Activated T-cell treated with anti-CD3 and anti-CD28 coated beads, Interleukin-2, amount 50 U/mL, for 24 hours (primary cell): ENCODE measurements around the gene BCL7B.
"Not testable (repeated sequence)": the region's sequence is repeated elsewhere in the genome, so short reads cannot be mapped to it uniquely, and the experiment has no call there.

Source experiments
- DNase-seq: peaks from one replicate; pipeline ENCODE4 v3.0.0-alpha.2; 2020
- H3K27ac Mint-ChIP-seq: 2 replicates; pipeline ENCODE4 v1.8.0; 2020; ENCODE audit warnings: mild to moderate bottlenecking, mixed read lengths
- H3K27me3 Mint-ChIP-seq: 2 replicates; pipeline ENCODE4 v1.8.0; 2020; ENCODE audit warnings: mixed read lengths
- H3K36me3 Mint-ChIP-seq: 2 replicates; pipeline ENCODE4 v1.8.0; 2020; ENCODE audit warnings: low read depth, mixed read lengths
- H3K4me1 Mint-ChIP-seq: 2 replicates; pipeline ENCODE4 v1.8.0; 2020; ENCODE audit warnings: low read depth, mixed read lengths
- H3K4me3 Mint-ChIP-seq: 2 replicates; pipeline ENCODE4 v1.8.0; 2020; ENCODE audit warnings: mild to moderate bottlenecking, moderate library complexity, mixed read lengths
- H3K9me3 Mint-ChIP-seq: 2 replicates; pipeline ENCODE4 v1.8.0; 2020; ENCODE audit warnings: mixed read lengths

The BCL7B gene

DNA sequence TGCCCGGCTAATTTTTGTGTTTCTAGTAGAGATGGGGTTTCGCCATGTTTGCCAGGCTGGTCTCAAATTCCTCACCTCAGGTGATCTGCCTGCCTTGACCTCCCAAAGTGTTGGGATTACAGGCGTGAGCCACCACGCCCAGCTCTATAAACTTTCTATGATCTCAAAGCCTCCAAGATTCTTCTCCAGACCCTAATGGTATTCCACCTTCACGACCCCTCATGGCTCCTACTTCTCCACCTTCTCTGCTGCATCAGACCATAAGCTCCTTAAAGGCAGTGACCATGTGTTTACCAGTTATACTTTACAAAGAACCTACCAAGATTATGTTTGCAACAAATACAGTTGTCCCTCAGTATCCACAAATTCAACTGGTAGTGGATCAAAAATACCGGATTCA lies 25.3 kb downstream of the BCL7B start:
- Mint-ChIP-seq H3K4me3 (no peak overlapping the region), H3K27ac (no peak overlapping the region)

DNA sequence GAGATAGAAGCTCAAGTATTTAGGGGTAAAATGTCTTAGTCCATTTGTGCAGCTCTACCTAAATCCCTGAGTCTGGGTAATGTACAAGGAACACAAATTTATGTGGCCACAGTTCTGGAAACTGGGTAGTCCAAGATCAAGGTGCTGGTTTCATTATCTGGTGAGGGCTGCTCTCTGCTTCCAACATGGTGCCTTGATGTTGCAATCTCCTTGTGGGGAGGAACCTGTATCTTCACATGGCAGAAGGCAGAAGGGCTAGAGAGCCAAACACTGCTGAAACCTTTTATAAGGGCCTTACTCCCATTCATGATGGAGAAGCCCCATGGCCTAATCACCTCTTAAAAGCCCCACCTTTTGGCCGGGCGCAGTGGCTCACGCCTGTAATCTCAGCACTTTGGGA lies 26.7 kb downstream of the BCL7B start:
- no peak overlapping the region for H3K27ac Mint-ChIP-seq
- H3K4me3 Mint-ChIP-seq, result no peak overlapping the region
- peaks cover 17% of the 10 kb centered on the region for H3K36me3 Mint-ChIP-seq
- no peaks in the 10 kb centered on the region for H3K9me3 Mint-ChIP-seq
- DNase-seq, result no peak
- H3K27me3 Mint-ChIP-seq, result no peaks in the 10 kb centered on the region
- peaks cover 13% of the 10 kb centered on the region for H3K4me1 Mint-ChIP-seq

More for the DNA sequence above, 25.3 kb downstream of the BCL7B start:
- Mint-ChIP-seq H3K36me3 (peaks cover 31% of the 10 kb centered on the region), H3K9me3 (no peaks in the 10 kb centered on the region), H3K27me3 (no peaks in the 10 kb centered on the region), H3K4me1 (peaks cover 7% of the 10 kb centered on the region)
- no peak for DNase-seq

DNA sequence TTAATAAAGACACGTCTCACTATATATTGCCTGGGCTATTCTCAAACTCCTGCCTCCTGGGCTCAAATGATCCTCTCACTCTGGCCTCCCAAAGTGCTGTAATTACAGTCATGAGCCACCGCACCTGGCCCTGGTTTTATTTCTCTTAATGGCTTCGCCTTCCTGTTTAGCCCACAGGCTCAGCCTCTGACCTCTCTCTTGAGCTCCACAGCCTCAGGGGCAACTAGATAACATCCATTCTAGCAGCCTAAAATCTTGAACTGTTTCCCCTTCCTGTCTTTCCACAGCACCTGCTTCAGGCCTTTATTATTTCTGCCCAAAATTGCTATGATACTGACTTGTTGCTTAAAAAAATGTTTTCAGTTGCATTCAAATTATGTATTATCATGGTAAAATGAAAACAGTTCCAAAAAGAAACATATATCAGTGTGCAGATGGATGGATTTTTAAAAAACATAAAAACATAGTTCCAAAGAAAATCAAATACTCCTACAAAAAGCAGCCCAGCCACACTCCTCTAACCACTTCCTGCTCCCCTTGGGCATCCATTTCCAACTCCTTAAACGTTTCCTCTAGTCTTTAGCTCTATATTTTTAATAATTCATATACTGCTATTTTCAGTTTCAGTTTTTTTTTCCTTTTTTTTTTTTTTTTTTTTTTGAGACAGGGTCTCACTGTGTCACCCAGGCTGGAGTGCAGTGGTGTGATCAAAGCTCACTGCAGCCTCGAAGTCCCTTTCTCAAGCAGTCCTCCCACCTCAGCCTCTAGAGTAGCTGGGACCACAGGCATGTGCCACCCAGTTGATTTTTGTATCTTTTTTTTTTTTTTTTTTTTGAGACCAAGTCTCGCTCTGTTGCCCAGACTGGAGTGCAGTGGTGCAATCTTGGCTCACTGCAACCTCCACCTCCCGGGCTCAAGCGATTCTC lies 30.3 kb downstream of the BCL7B start:
- peaks cover 12% of the 10 kb centered on the region for H3K36me3 Mint-ChIP-seq
- no peaks in the 10 kb centered on the region for H3K9me3 Mint-ChIP-seq
- H3K4me3 Mint-ChIP-seq, result peak overlapping the region; percentile 40
- DNase-seq, result no peak
- H3K4me1 Mint-ChIP-seq, result peaks cover 33% of the 10 kb centered on the region
- peak overlapping the region; percentile 88 for H3K27ac Mint-ChIP-seq
- no peaks in the 10 kb centered on the region for H3K27me3 Mint-ChIP-seq

DNA sequence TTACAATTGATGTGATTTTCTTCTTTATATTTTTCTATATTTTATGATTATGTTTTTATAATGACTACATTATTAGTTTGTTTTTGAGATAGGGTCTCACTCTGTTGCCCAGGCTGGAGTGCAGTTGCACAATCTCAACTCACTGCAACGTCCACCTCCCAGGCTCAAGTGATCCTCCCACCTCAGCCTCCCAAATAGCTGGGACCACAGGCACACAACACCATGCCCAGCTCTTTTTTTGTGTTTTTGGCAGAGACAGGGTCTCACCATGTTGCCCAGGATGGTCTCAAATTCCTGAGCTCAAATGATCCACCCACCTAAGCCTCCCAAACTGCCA lies 31.4 kb downstream of the BCL7B start:
- Mint-ChIP-seq H3K27ac (peak overlapping the region; percentile 91), H3K36me3 (peaks cover 14% of the 10 kb centered on the region), H3K4me1 (peaks cover 33% of the 10 kb centered on the region)
- not testable (repeated sequence) for DNase-seq, H3K4me3 Mint-ChIP-seq, H3K9me3 Mint-ChIP-seq, H3K27me3 Mint-ChIP-seq

DNA sequence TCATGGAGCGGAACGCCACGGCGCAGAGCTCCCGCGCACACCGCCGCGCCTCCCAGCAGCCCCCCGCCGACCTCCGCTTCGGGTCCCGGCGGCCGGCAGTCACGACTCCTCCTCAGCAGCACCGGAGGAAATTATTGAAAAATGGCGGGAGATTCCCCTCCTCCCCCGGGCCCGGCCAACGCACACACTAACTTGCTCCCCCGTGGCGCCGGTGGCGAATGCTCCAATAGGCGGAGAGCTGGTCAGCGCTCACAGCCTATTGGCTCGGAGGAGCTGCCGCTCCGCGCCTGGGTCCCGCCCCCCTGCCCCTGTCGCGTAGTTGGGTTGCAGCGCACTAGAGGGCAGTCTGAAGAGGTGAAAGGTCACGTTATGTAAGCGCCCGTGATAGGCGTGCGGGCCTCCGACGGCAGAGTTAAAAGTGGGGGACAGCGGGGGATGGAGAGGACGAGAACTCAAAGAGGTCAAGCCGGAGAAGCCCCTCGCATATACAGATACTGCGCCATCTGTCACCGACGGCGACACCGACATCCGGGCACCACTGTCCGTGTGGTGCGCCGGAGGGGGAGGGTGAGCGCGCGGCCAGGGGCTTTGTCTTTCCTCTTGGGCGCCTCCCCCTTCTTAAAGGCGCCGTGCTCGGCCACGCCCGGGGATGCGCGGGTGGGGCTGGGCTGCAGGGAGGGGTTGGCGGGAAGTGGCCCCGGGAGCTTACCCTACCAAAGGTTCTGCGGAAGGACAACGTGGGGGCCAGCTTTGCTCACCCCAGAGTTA lies 35.2 kb downstream of the BCL7B start, which contains the start of gene BAZ1B:
Gene BAZ1B (minus strand): TSS at position 189 of the 768 bp plus-strand sequence. CDS start 360 bp downstream, outside the sequence.
- DNase-seq, result peak; percentile 97
- H3K27me3 Mint-ChIP-seq, result no peaks in the 10 kb centered on the region
- H3K4me3 Mint-ChIP-seq, result peak within 1 kb of the TSS; percentile 98
- H3K36me3 Mint-ChIP-seq, result peaks cover 45% of the 10 kb centered on the region
- H3K9me3 Mint-ChIP-seq, result no peaks in the 10 kb centered on the region
- H3K27ac Mint-ChIP-seq, result peak within 1 kb of the TSS; percentile 98
- peaks cover 55% of the 10 kb centered on the region for H3K4me1 Mint-ChIP-seq

DNA sequence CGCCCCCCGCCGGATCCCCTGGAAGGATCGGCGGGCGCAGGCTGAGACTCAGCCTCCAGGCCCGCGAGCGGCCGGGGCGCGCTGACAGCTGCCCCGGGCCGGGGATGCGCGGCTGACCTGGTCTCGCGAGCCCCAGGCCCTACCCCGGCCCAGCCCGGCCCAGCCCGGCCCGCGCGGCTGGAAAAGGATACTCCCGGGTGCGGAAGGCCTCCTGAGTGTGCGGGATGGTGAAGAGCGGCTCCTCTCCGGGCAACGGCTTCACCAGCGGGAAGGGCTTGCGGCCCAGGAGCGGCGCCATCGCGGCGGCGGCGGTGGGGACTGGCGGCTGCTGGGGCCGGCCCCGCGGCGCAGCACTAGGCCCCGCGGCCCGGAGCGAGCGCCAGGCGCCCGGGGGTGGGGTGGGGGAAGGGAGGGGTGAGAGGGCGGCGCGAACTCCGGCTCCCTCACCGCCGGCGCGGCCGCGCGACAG lies 35.8 kb downstream of the BCL7B start:
- Mint-ChIP-seq H3K4me3 (peak overlapping the region; percentile 91), H3K9me3 (no peaks in the 10 kb centered on the region), H3K4me1 (peaks cover 53% of the 10 kb centered on the region), H3K36me3 (peaks cover 52% of the 10 kb centered on the region), H3K27ac (peak overlapping the region; percentile 98), H3K27me3 (no peaks in the 10 kb centered on the region)
- no peak for DNase-seq

DNA sequence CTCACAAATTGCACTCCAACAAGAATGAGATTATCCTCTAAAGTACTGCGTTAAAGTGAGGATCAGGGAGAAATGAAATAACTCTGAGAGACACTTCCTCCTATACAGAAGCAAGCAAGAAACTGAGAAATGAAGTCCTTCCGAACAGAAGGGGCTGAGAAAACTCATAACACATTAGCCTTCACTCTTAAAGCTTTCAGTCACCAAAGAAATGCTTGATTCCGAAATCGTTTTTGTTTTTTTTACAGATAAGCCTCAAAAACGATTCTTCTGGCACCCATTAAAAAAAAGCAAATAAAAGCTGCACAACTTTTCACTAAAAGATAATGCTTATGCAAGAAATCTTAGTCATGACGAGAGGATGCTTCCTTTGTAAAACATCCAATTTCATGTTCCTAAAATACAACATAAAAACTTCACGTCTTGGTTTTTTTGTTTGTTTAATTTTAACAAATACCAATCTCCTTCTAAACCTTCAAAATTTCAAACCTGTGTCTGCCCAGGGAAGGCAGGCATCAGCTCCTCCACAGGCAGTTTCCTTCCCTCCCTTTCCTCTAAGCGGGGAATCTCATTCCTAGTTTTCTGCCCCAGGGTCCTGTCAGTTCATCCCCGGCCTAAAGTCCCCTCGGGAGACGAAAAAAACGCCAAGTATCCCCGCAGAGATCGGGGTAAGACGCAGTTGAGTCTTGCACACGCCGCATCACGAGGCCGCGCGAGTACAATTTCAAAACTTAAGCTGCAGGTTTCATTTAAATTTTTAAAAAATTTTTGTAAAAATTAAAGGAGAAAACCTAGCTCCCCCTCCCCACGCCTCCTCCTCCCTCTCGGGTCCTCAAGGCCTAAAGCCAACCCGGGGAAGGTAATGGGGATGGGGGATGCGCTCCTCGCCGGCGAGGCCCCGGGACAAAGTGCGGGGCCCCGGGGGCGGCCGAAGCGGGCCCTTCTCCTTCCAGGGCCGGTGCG lies 36.5 kb downstream of the BCL7B start:
- DNase-seq, result no peak

DNA sequence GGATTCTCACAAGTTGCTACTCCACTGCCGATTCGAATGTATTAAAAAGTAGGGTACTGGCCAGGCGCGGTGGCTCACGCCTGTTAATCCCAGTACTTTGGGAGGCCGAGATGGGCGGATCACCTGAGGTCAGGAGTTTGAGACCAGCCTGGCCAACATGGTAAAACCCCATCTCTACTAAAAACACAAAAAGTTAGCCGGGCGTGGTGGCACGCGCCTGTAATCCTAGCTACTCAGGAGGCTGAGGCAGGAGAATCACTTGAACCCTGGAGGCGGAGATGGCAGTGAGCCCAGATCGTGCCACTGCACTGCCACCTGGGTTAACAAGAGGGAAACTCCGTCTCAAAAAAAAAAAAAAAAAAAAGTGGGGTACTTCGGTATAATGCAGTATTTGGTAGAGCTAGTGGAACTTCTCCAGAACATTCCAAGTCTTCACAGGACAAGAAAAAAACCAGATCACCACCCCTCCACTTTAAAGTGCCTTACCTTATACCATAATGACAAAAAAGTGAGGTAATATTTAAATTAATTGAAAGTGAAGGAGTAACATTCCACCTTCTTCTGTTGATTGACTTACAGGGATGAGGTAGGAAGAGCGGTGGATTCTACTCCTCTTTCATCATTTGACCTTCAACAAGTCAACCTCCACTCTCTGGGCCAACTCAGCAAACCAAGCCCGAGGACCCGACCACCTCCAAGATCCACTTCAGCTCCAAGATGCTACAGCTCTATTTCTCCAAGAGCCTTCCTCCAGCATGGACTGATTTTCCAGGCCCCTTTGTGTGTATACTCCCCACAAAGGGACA lies 37.4 kb downstream of the BCL7B start:
- Mint-ChIP-seq H3K27me3 (no peaks in the 10 kb centered on the region), H3K36me3 (peaks cover 64% of the 10 kb centered on the region), H3K4me1 (peaks cover 49% of the 10 kb centered on the region), H3K4me3 (peak overlapping the region; percentile 98), H3K27ac (peak overlapping the region; percentile 96), H3K9me3 (no peaks in the 10 kb centered on the region)
- DNase-seq, result no peak

More for the DNA sequence above, 36.5 kb downstream of the BCL7B start:
- Mint-ChIP-seq H3K27me3 (no peaks in the 10 kb centered on the region), H3K27ac (peak overlapping the region; percentile 96), H3K4me1 (peaks cover 53% of the 10 kb centered on the region), H3K9me3 (no peaks in the 10 kb centered on the region), H3K36me3 (peaks cover 56% of the 10 kb centered on the region), H3K4me3 (peak overlapping the region; percentile 98)

DNA sequence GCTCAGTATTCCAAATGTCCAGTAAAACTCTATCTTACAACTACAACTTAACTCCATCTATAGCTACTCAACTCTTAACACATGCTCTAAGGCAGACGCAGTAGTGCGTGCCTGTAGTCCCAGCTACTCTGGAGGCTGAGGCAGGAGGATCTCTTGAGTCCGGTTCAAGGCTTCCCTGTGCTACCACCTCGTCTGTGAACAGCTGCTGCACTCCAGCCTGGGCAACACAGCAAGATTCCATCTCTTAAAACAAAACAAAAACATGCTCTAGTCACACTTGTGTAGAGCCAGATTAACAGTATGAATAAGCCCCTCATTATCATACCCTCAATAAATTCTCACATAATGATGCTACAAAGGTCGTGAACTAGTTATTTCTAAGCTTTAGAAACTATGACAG lies 39.0 kb downstream of the BCL7B start:
- H3K36me3 Mint-ChIP-seq, result peaks cover 80% of the 10 kb centered on the region
- peaks cover 50% of the 10 kb centered on the region for H3K4me1 Mint-ChIP-seq
- peak overlapping the region; percentile 78 for H3K27ac Mint-ChIP-seq
- H3K4me3 Mint-ChIP-seq, result peak overlapping the region; percentile 98
- DNase-seq, result no peak
- no peaks in the 10 kb centered on the region for H3K27me3 Mint-ChIP-seq
- no peaks in the 10 kb centered on the region for H3K9me3 Mint-ChIP-seq

DNA sequence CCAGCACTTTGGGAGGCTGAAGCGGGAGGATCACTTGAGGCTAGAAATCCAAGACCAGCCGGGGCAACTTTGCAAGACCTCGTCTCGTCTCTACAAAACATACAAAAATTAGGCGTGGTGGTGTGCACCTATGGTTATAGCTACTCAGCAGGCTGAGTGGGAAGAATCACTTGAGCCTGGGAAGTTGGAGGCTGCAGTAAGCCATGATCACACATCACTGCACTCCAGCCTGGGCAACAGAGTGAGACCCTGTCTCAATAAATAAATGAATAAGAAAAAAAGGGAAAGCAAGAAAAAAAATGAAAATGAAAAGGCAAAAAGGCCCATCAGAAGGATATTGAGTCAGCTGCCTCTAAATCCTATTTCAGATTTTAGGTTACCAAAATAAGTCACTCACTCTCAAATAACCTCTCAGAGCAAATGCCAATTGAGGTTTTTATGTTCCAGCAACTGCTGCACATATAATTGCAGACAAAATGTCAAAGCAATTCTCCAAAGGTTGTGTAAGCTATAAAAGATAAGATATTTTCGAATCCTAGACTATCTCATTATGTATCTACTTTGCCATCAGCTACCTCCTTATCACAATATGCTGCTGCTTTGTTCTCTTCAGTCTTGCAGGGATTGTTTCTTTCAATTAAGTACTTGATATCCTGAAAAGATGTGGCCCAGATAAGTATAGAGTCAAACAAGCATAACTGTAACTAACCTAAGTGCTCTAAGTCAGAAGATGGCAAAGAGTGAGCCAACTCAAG lies 40.1 kb downstream of the BCL7B start:
- Mint-ChIP-seq H3K36me3 (peaks cover 86% of the 10 kb centered on the region), H3K27ac (peak overlapping the region; percentile 74), H3K4me1 (peaks cover 53% of the 10 kb centered on the region), H3K4me3 (peak overlapping the region; percentile 3), H3K9me3 (no peaks in the 10 kb centered on the region), H3K27me3 (no peaks in the 10 kb centered on the region)
- no peak for DNase-seq

DNA sequence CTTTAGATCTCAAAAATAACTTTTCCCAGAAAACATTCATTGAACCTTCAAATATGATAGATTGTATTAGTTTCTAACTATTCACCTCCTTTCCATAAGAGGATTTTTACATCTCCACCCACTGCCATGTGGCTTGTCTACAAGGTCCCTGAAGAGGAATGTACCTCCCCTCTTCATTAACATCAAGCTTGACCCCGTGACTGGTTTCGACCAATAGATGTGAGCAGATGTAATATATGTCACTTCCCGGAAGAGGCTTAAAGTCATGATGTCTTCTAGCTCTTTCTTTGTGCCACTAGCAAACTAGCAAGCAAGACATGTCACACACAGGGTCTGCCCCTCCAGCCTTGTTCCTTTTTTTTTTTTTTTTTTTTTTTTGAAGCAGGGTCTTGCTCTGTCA lies 42.3 kb downstream of the BCL7B start:
- H3K4me1 Mint-ChIP-seq, result peaks cover 53% of the 10 kb centered on the region
- peaks cover 91% of the 10 kb centered on the region for H3K36me3 Mint-ChIP-seq
- H3K4me3 Mint-ChIP-seq, result no peak overlapping the region
- DNase-seq, result no peak
- H3K27me3 Mint-ChIP-seq, result no peaks in the 10 kb centered on the region
- no peaks in the 10 kb centered on the region for H3K9me3 Mint-ChIP-seq
- peak overlapping the region; percentile 19 for H3K27ac Mint-ChIP-seq

DNA sequence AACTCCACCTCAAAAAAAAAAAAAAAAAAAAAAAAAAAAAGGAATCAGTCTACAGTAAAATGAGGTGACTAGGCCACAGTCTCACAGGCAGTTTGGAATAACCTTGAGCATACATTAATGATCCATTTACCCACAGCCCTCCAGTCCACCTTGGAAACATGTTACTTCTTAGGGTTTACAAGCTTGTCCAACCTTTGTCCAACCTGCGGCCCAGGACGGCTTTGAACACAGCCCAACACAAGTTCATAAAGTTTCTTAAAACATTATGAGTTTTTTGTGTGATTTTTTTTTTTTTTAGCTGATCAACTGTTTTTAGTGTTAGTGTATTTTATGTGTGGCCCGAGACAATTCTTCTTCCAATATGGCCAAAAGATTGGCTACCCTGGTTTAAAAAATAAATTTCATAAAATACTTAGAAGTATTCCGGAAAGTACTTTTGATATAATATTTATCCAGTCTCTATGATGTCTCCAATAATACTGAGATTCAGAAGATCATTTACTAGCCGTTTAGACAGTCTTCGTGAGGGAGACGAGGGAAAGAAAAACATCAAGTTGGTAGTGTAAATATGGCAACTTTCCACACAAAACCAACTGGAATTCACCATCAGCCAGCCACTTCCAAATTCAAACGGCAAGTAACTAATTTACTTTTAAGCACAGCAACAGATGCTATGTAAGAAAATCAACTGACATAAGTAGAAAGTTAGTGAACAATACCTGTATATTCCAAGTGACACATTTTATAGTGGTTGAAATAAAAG lies 45.3 kb downstream of the BCL7B start:
- no peak overlapping the region for H3K4me3 Mint-ChIP-seq
- H3K27me3 Mint-ChIP-seq, result no peaks in the 10 kb centered on the region
- peaks cover 30% of the 10 kb centered on the region for H3K4me1 Mint-ChIP-seq
- no peak for DNase-seq
- peaks cover 92% of the 10 kb centered on the region for H3K36me3 Mint-ChIP-seq
- H3K9me3 Mint-ChIP-seq, result no peaks in the 10 kb centered on the region
- H3K27ac Mint-ChIP-seq, result peak overlapping the region; percentile 51
